H7 (cell line): ENCODE data around the gene STK35. TPM values are rescaled to one million over a fixed set of nuclear protein-coding genes. Genes with fewer than 3 reads are reported as not detected.

Source experiments
- DNase-seq: peaks from one replicate; pipeline ENCODE4 v3.0.0; 2012
- H3K27me3 ChIP-seq: 2 replicates; pipeline ENCODE4 v1.6.0; 2011; ENCODE audit warnings: mild to moderate bottlenecking, low read length; ENCODE audit not compliant: control insufficient read depth, insufficient read depth
- H3K36me3 ChIP-seq: replicated peaks from 2 replicates; pipeline ENCODE4 v1.5.1; 2011; ENCODE audit warnings: low read length; ENCODE audit not compliant: control insufficient read depth, insufficient read depth
- H3K4me3 ChIP-seq: 2 replicates; pipeline ENCODE4 v1.5.1; 2011; ENCODE audit warnings: low read depth, mild to moderate bottlenecking, control low read depth, low read length, moderate library complexity; ENCODE audit not compliant: insufficient read depth
- total RNA-seq: library from RNA; depleted of rRNA; stranded (reverse); fragments of >200 nt; shearing (Covaris generic); gene quantifications from 2 replicates; pipeline ENCODE4 v1.2.3, GENCODE V29; 2014; rRNA removed

STK35 gene
- 39.8 and 40.8 TPM in 2 replicates for total RNA-seq

DNA sequence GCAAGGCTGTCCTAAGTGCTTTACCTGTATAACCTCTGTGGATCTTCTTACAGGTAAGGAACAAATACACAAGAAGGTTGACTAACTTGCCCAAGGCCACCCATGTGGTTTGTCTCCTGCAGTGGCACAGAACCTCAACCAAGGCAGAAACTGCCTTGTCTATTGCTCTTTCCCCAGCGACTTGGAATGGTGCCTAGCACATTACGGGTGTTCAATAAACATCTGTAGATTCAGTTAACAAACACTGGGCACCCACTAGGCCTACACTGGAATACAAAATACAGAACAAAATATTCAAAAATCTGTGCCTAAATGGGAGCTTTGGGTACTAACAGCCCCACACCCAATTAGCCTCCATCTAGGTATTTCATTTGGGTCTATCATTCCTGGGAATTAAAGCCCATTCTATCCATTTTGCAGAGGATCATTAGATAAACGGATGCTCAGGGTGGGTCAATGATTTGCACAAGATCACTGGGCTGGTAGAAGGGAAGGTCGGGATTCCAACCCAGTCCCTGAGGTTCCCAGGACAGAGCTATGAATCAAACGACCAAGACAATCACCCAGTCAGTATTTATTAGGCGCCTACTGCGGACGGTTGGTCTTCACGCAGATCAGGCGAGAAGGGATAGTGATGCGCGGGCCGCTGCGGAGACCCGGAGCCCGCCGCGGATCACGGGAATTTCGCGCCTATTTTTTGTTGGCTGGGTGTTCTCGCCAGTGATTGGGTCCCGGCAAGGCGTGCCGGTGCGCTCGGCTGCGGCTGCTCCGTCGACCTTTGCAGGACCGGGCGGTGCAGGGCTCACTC lies at the start of gene STK35:
Gene STK35, plus strand, starts transcription at position 771 of the 808 bp plus-strand sequence. CDS start 55 bp downstream, outside the sequence.
- peak; percentile 89 for DNase-seq
- Histone ChIP-seq H3K36me3 (0 out of 2 replicates have a peak, but pooled peaks cover 1% of the 10 kb centered on the region), H3K4me3 (peak within 1 kb of the TSS; percentile 86), H3K27me3 (no peaks in the 10 kb centered on the region)

DNA sequence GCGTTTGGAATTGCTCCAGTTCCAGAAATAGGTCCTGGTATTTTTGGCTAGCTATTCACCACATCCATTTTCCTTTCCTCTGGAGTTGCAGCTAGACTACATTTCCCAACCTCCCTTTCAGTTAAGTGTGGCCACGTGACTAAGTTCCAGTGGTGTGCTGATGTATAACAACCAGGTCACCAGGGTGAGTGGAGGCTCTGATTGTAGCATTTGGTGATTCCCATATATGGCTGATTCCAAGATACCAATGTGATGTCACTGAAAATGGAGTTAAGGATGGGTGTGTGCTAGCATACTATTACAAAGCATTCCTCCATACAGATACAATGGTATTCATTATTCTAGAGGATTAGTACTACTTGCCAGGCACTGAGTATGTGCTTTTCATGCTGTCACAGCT lies 49.7 kb upstream of the STK35 start:
- H3K27me3 ChIP-seq, result no peaks in the 10 kb centered on the region
- peak; percentile 17 for DNase-seq
- no peak overlapping the region for H3K4me3 ChIP-seq

DNA sequence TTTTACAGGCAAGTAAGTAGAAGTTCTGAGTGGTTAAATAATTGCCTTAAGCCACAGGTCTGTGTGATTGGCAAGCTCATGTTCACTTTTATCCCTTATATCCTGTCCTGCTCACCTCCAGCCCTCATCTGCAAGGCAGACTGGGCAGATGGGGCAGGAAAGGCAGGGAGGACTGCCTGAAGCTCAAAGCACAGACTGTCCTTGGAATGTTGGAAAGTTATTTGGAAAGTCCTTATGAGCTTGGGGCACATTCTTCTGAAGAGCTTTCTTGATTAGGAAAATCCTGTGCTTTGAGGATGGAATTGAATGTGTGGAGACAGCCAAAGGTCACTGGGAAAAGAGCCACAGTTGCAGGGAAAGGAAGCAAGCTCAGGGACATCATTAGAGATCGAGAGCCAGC lies 48.9 kb upstream of the STK35 start:
- Histone ChIP-seq H3K27me3 (no peaks in the 10 kb centered on the region), H3K4me3 (no peak overlapping the region), H3K36me3 (no peaks in the 10 kb centered on the region)
- DNase-seq, result no peak

More for the DNA sequence above, 49.7 kb upstream of the STK35 start:
- no peaks in the 10 kb centered on the region for H3K36me3 ChIP-seq

GRCh38 chr20:2053615-2054014 lies 48.0 kb upstream of the STK35 start:
- Histone ChIP-seq H3K4me3 (no peak overlapping the region), H3K27me3 (no peaks in the 10 kb centered on the region), H3K36me3 (no peaks in the 10 kb centered on the region)
- no peak for DNase-seq

GRCh38 chr20:2054911-2055310 lies 46.7 kb upstream of the STK35 start:
- no peaks in the 10 kb centered on the region for H3K27me3 ChIP-seq
- no peak for DNase-seq
- no peaks in the 10 kb centered on the region for H3K36me3 ChIP-seq
- no peak overlapping the region for H3K4me3 ChIP-seq

DNA sequence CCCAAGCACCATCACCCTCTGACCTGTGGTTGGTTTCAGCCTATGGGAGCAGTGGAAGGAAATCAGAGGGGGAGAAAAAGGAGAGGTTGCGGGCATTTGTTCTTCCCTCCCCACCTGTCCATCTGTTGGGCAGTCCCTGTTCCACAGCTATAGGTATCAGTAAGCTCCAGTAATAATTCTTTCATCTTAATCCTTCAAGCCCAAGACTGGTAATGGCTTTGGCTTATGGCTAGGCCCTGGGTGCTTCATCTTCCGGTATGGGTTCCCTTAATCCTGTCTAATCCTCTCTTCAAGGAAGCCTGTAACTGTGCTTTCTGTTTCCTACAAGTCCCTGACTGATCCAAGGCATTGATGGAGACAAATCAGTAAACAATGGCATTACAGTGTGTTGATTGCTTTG lies 42.2 kb upstream of the STK35 start:
- Histone ChIP-seq H3K4me3 (no peak overlapping the region), H3K36me3 (no peaks in the 10 kb centered on the region), H3K27me3 (no peaks in the 10 kb centered on the region)
- no peak for DNase-seq

DNA sequence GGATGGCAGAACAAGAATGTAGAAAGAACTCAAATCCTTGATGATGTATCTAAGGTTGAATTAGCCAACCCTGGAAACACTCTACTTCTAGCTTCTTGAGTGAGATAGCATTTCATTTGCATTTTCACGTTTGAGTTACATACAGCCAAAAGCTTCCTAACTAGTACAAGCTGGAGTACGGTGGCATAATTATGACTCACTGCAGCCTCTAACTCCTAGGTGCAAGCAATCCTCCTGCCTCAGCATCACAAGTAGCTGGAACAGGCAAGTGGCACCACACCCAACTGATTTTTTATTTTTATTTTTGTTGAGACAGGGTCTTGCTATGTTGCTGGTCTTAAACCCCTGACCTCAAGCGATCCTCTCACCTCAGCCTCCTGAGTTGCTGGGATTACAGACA lies 36.5 kb upstream of the STK35 start:
- H3K4me3 ChIP-seq, result no peak overlapping the region
- H3K36me3 ChIP-seq, result no peaks in the 10 kb centered on the region
- no peak for DNase-seq
- no peaks in the 10 kb centered on the region; the same call in 1 of the 2 replicates for H3K27me3 ChIP-seq

DNA sequence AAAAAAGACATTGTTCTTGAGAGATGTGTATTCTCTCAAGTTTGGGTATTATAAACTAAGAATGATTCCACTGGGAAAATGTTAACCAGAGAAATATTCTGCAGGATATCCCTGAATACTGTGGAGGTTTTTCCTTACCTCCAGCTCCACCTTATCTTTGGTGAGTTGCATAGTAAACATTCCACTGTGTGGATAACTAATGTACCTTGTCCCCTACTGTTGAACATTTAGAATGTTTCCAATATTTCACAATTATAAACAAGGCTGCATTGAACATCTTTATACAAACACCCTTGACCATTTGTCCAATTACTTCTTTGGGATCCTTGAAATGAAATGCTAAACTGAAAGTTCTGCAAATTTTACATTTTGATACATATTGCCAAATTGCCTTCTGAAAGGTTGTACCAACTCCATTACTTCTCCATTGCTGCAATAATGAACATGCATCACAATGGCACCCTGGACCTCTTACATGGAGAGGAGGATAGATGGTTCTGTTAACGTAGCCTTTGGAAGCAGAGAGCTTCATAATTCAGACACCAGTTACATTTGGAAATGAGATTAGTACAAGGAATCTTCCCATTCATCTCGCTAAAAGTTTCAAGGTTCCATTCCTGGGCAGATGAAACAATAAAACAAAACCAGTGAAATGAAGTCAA lies 35.0 kb upstream of the STK35 start:
- DNase-seq, result no peak
- Histone ChIP-seq H3K27me3 (no peaks in the 10 kb centered on the region; the same call in 1 of the 2 replicates), H3K36me3 (no peaks in the 10 kb centered on the region)

GRCh38 chr20:2080532-2081224 lies 20.9 kb upstream of the STK35 start:
- no peak for DNase-seq
- Histone ChIP-seq H3K27me3 (no peaks in the 10 kb centered on the region; the same call in 1 of the 2 replicates), H3K36me3 (no peaks in the 10 kb centered on the region), H3K4me3 (no peak overlapping the region)

More for the DNA sequence above, 35.0 kb upstream of the STK35 start:
- H3K4me3 ChIP-seq, result no peak overlapping the region

GRCh38 chr20:2084703-2085102 lies 16.9 kb upstream of the STK35 start:
- Histone ChIP-seq H3K27me3 (no peaks in the 10 kb centered on the region), H3K4me3 (no peak overlapping the region), H3K36me3 (no peaks in the 10 kb centered on the region)
- DNase-seq, result no peak

GRCh38 chr20:2086177-2086979 lies 15.2 kb upstream of the STK35 start:
- no peak overlapping the region for H3K4me3 ChIP-seq
- DNase-seq, result no peak
- H3K36me3 ChIP-seq, result no peaks in the 10 kb centered on the region
- H3K27me3 ChIP-seq, result no peaks in the 10 kb centered on the region

DNA sequence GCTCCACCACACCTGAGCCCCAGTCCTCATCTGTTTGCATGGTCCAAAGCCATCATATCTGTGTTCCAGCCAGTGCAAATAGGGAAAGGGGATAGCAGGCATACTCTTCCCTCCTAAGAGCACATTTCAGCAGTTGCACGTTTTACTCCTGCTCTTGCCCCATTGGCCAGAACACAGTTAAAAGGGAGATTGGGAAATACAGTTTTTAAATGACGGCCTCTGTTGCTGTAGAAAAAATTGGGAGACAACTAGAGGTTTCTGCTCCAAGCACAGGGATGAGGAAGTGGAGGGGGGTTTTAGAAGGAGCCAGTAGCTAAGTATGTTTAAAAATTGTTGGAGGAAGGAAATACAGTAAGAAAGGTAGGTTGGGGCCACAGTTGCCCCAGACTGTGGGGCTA lies 14.6 kb upstream of the STK35 start:
- DNase-seq, result no peak
- Histone ChIP-seq H3K4me3 (no peak overlapping the region), H3K36me3 (no peaks in the 10 kb centered on the region), H3K27me3 (no peaks in the 10 kb centered on the region)

DNA sequence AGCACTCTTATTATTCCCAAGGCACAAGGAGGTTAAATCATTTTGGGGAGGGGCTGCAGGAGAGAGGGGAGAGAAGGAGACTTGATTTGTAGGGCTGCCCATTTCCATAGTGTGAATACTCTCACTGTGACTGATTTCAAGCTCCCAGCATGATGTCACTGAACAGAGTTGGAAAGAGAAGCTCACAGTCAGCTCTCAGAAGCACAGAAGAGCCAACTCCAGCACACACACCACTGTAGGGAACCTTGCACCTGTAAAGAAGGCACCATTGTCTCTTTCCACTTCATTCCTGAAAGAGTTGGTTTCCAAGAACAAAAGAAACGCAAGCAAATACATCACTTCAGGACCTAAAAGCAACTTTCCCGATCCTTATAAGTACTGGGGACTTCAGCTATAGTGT lies 12.7 kb upstream of the STK35 start:
- H3K36me3 ChIP-seq, result no peaks in the 10 kb centered on the region
- no peaks in the 10 kb centered on the region for H3K27me3 ChIP-seq
- H3K4me3 ChIP-seq, result no peak overlapping the region
- no peak for DNase-seq

GRCh38 chr20:2089447-2089846 lies 12.2 kb upstream of the STK35 start:
- no peaks in the 10 kb centered on the region for H3K36me3 ChIP-seq
- H3K4me3 ChIP-seq, result no peak overlapping the region
- peak; percentile 36 for DNase-seq
- no peaks in the 10 kb centered on the region for H3K27me3 ChIP-seq
